ENCODE measurements around the gene AKT1. TPM values are rescaled to one million over a fixed set of nuclear protein-coding genes. Genes with fewer than 3 reads are reported as not detected.

The AKT1 gene
- total and polyA plus RNA-seq, 2 of the 13 experiments (the other 11 are each of a cell fraction or from before 2014, with no cell fraction given): 96.2 to 116 TPM

DNA sequence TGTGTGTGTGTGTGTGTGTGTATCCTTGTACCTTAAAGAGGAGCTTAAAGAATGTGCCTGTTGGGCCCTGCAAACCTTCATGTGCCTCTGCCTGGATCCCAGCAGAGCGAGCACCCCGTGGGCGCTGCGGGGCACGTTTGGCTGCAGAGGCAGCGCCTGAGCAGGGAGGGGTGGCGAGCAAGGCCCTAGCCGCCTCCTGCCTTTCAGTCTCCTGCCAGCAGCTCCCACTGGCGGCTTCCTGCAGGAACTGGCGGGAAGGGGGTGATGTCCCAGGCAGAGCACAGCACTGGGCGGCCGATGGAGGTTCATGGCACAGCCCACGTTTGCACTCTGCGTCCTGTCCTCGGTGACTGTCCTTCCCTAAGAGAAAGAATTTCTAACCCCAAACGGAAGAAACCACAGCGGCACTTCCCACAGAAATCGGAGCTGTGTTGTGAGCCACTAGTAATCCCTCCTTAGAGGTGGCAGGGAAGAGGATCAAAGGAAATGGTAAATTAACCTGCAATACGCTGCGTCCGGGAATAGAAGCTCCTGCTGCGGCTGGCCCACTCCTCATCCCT, 25.2 kb upstream of the AKT1 start (continued):
- TF ChIP-seq ZNF260 (CRISPR knock-in tag; IDR thresholded peaks at IDR 0.05; ENCODE audit: borderline replicate concordance, low read depth) (no peak), PBX3 (CRISPR knock-in tag; IDR thresholded peaks at IDR 0.05; ENCODE audit: borderline replicate concordance) (no peak), ZNF616 (CRISPR knock-in tag; IDR thresholded peaks at IDR 0.05; ENCODE audit: low read depth) (peak; percentile 77; the same call in 1 of the 2 replicates), NR2C2 (CRISPR knock-in tag; IDR thresholded peaks at IDR 0.05; ENCODE audit: borderline replicate concordance) (0 out of 2 replicates have a peak, but pooled peaks have one; percentile 20), MLLT10 (CRISPR knock-in tag; IDR thresholded peaks at IDR 0.05) (no peak), ZSCAN22 (CRISPR knock-in tag; IDR thresholded peaks at IDR 0.05) (no peak), SYNCRIP (IDR thresholded peaks at IDR 0.05; ENCODE audit: insufficient read depth, low read depth, low read length) (no peak), NKX3-1 (CRISPR knock-in tag; IDR thresholded peaks at IDR 0.05) (no peak), ZBTB7B (CRISPR knock-in tag; IDR thresholded peaks at IDR 0.05) (no peak), ZMYM2 (CRISPR knock-in tag; IDR thresholded peaks at IDR 0.05) (no peak), MIER2 (CRISPR knock-in tag; IDR thresholded peaks at IDR 0.05) (no peak), PAWR (CRISPR knock-in tag; IDR thresholded peaks at IDR 0.05; ENCODE audit: borderline replicate concordance) (no peak), ARID5B (CRISPR knock-in tag; IDR thresholded peaks at IDR 0.05) (peak; percentile 53), CCAR2 (optimal IDR thresholded peaks at IDR 0.05; ENCODE audit: low read depth, low read length) (no peak), STAG1 (CRISPR knock-in tag; IDR thresholded peaks at IDR 0.05) (peak; percentile 78), ZSCAN21 (CRISPR knock-in tag; IDR thresholded peaks at IDR 0.05; ENCODE audit: borderline replicate concordance) (no peak; the same call in 1 of the 2 replicates)
- TF ChIP-seq, protein P1, sequence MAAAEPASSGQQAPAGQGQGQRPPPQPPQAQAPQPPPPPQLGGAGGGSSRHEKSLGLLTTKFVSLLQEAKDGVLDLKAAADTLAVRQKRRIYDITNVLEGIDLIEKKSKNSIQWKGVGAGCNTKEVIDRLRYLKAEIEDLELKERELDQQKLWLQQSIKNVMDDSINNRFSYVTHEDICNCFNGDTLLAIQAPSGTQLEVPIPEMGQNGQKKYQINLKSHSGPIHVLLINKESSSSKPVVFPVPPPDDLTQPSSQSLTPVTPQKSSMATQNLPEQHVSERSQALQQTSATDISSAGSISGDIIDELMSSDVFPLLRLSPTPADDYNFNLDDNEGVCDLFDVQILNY (CRISPR knock-in tag; conservative IDR thresholded peaks at IDR 0.05): no peak
- TF ChIP-seq, protein P2, sequence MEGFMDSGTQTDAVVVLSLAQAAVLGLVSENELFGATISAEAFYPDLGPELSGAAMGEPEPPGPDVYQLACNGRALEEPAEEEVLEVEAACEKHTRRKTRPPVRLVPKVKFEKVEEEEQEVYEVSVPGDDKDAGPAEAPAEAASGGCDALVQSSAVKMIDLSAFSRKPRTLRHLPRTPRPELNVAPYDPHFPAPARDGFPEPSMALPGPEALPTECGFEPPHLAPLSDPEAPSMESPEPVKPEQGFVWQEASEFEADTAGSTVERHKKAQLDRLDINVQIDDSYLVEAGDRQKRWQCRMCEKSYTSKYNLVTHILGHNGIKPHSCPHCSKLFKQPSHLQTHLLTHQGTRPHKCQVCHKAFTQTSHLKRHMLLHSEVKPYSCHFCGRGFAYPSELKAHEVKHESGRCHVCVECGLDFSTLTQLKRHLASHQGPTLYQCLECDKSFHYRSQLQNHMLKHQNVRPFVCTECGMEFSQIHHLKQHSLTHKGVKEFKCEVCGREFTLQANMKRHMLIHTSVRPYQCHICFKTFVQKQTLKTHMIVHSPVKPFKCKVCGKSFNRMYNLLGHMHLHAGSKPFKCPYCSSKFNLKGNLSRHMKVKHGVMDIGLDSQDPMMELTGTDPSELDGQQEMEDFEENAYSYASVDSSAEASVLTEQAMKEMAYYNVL (CRISPR knock-in tag; IDR thresholded peaks at IDR 0.05; ENCODE audit: borderline replicate concordance): 0 out of 2 replicates have a peak, but pooled peaks have one; percentile 70
- TF ChIP-seq, protein P3, sequence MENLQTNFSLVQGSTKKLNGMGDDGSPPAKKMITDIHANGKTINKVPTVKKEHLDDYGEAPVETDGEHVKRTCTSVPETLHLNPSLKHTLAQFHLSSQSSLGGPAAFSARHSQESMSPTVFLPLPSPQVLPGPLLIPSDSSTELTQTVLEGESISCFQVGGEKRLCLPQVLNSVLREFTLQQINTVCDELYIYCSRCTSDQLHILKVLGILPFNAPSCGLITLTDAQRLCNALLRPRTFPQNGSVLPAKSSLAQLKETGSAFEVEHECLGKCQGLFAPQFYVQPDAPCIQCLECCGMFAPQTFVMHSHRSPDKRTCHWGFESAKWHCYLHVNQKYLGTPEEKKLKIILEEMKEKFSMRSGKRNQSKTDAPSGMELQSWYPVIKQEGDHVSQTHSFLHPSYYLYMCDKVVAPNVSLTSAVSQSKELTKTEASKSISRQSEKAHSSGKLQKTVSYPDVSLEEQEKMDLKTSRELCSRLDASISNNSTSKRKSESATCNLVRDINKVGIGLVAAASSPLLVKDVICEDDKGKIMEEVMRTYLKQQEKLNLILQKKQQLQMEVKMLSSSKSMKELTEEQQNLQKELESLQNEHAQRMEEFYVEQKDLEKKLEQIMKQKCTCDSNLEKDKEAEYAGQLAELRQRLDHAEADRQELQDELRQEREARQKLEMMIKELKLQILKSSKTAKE (CRISPR knock-in tag; IDR thresholded peaks at IDR 0.05; ENCODE audit: borderline replicate concordance): peak; percentile 54; the same call in 1 of the 2 replicates
